ENCODE data around the gene MMP7. TPM values are rescaled to one million over a fixed set of nuclear protein-coding genes. Genes with fewer than 3 reads are reported as not detected.

Gene MMP7
- total and polyA plus RNA-seq, 2 experiments from 2014 or later: 2.8 to 5.0 TPM

DNA sequence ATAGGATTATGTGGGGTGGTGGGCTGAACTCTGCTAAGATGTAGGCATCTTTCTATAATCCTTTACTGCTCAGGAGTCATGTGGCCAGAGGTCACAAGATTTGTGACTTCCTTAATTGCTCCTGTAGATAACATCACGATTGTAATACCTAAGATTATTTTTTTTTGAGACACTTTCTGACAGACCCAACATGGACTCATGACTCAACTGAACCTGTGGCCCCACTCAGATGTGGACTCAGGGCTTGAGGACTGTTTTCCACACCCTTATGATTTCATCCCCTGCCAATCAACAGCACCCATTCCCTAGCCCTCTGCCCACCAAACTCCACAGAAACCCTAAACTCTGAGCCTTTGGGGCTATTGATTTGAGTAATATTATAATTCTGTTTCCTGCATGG, 35.6 kb upstream of the MMP7 start:
- Histone ChIP-seq H3K36me3 (replicated peaks; ENCODE audit: insufficient read depth, low read depth) (no peaks in the 10 kb centered on the region), H4K20me1 (ENCODE audit: insufficient read depth, poor library complexity, severe bottlenecking) (no peaks in the 10 kb centered on the region), H3K4me1 (ENCODE audit: insufficient read depth) (no peaks in the 10 kb centered on the region), H3K79me2 (no peaks in the 10 kb centered on the region), H3K4me2 (no peak overlapping the region), H3K4me3 (no peak overlapping the region), H3K9me2 (replicated peaks; ENCODE audit: insufficient read depth) (no peaks in the 10 kb centered on the region), H3K9me3 (ENCODE audit: low read depth) (no peaks in the 10 kb centered on the region), H2AFZ (no peak overlapping the region), H3K27ac (no peak overlapping the region), H3K27me3 (no peaks in the 10 kb centered on the region)
- TF ChIP-seq, protein P1, sequence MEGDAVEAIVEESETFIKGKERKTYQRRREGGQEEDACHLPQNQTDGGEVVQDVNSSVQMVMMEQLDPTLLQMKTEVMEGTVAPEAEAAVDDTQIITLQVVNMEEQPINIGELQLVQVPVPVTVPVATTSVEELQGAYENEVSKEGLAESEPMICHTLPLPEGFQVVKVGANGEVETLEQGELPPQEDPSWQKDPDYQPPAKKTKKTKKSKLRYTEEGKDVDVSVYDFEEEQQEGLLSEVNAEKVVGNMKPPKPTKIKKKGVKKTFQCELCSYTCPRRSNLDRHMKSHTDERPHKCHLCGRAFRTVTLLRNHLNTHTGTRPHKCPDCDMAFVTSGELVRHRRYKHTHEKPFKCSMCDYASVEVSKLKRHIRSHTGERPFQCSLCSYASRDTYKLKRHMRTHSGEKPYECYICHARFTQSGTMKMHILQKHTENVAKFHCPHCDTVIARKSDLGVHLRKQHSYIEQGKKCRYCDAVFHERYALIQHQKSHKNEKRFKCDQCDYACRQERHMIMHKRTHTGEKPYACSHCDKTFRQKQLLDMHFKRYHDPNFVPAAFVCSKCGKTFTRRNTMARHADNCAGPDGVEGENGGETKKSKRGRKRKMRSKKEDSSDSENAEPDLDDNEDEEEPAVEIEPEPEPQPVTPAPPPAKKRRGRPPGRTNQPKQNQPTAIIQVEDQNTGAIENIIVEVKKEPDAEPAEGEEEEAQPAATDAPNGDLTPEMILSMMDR (IDR thresholded peaks at IDR 0.05; ENCODE audit: poor library complexity): no peak
- TF ChIP-seq EZH2 (IDR thresholded peaks at IDR 0.05; ENCODE audit: borderline replicate concordance) (no peak), EZH2phosphoT487 (IDR thresholded peaks at IDR 0.05; ENCODE audit: low read depth, severe bottlenecking, unreplicated experiment) (no peak)
- no peak for DNase-seq (ENCODE audit: low spot score)
- WGBS (ENCODE audit: low lambda C conversion rate, missing lambda C conversion rate): 85% methylated on average over 1 of the region's 1 CpG

DNA sequence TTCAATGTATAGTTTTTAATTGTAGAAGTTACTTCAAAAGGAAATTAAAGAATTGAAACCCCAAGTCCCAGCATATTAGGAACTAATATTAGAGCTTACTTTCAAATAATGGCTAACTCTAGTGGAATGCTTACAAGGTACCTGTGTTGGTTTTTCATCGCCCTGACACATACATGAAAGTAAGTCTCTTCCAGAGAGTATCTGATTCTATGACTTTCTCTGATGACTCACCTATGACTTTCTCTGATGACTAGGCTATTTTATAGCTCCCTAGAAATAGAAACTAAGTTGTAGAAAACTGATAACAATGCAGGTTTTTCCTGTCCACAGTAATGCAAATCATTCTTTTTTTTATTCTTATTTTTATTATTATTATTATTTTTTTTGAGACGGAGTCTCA, 33.6 kb upstream of the MMP7 start:
- Histone ChIP-seq H3K27ac (no peak overlapping the region), H3K79me2 (no peaks in the 10 kb centered on the region), H3K27me3 (no peaks in the 10 kb centered on the region), H3K4me1 (ENCODE audit: insufficient read depth) (no peaks in the 10 kb centered on the region), H3K4me3 (no peak overlapping the region), H2AFZ (no peak overlapping the region), H3K36me3 (replicated peaks; ENCODE audit: insufficient read depth, low read depth) (no peaks in the 10 kb centered on the region), H3K4me2 (no peak overlapping the region), H4K20me1 (ENCODE audit: insufficient read depth, poor library complexity, severe bottlenecking) (no peaks in the 10 kb centered on the region), H3K9me3 (ENCODE audit: low read depth) (no peaks in the 10 kb centered on the region), H3K9me2 (replicated peaks; ENCODE audit: insufficient read depth) (no peaks in the 10 kb centered on the region)
- WGBS (ENCODE audit: low lambda C conversion rate, missing lambda C conversion rate): 52% methylated on average over 2 of the region's 2 CpGs
- peak; percentile 56 for DNase-seq (ENCODE audit: low spot score)
- TF ChIP-seq, protein P1 (IDR thresholded peaks at IDR 0.05; ENCODE audit: poor library complexity): no peak
- peak; percentile 77 for TF ChIP-seq EZH2phosphoT487 (IDR thresholded peaks at IDR 0.05; ENCODE audit: low read depth, severe bottlenecking, unreplicated experiment)

DNA sequence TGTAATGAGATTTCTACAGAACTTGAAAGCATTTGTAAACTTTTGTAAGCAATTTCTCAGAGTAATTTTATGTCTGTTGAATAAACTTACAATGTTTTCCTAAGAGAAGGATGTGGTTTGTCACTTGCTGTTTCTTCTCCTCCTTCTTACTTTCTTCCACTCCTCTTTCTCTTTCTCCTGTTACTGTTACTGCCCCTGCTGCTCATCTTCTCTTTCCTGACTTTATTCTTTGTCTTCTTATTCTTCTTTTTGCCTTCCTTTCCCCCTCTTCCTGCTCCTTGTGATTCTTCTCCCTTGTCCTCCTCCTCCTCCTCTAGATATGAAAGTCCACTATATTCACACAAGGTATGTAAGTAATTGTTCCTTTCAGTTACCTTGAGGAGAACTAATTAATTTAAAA, 31.1 kb upstream of the MMP7 start:
- Histone ChIP-seq H4K20me1 (ENCODE audit: insufficient read depth, poor library complexity, severe bottlenecking) (no peaks in the 10 kb centered on the region), H3K36me3 (replicated peaks; ENCODE audit: insufficient read depth, low read depth) (no peaks in the 10 kb centered on the region), H3K9me2 (replicated peaks; ENCODE audit: insufficient read depth) (no peaks in the 10 kb centered on the region), H3K4me1 (ENCODE audit: insufficient read depth) (no peaks in the 10 kb centered on the region), H3K27ac (no peak overlapping the region), H2AFZ (no peak overlapping the region), H3K27me3 (no peaks in the 10 kb centered on the region), H3K4me3 (no peak overlapping the region), H3K79me2 (no peaks in the 10 kb centered on the region), H3K4me2 (no peak overlapping the region), H3K9me3 (ENCODE audit: low read depth) (no peaks in the 10 kb centered on the region)
- TF ChIP-seq, protein P1 (IDR thresholded peaks at IDR 0.05; ENCODE audit: poor library complexity): no peak
- no peak for TF ChIP-seq EZH2phosphoT487 (IDR thresholded peaks at IDR 0.05; ENCODE audit: low read depth, severe bottlenecking, unreplicated experiment)
- no peak for TF ChIP-seq EZH2 (IDR thresholded peaks at IDR 0.05; ENCODE audit: borderline replicate concordance)
- no peak for DNase-seq (ENCODE audit: low spot score)

DNA sequence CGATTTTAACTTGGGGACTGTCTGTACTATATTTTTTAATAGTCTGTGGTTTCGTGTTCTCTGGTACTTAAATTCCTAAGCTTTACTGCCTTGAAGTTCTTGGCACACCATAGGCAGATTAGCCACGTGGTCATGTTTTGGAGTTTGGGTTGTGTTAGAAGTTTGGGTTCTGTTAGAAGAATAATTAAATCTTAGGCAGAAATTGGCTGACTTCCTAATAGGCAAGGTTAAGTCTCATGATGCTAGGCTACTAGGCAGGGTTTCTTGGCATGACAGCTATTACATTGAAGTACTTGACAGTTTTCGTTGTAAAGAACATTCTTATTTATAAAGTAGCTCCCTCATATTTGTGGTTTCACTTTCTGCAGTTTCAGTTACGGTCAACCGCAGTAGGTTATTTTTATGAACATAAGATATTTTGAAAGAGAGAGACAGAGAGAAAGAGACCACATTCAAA, 30.0 kb upstream of the MMP7 start:
- H3K4me2 ChIP-seq: peak overlapping the region; percentile 41
- WGBS (ENCODE audit: low lambda C conversion rate, missing lambda C conversion rate): 54% methylated on average over 6 of the region's 6 CpGs
- TF ChIP-seq EZH2phosphoT487 (IDR thresholded peaks at IDR 0.05; ENCODE audit: low read depth, severe bottlenecking, unreplicated experiment) (no peak), EZH2 (IDR thresholded peaks at IDR 0.05; ENCODE audit: borderline replicate concordance) (no peak)
- TF ChIP-seq, protein P1 (IDR thresholded peaks at IDR 0.05; ENCODE audit: poor library complexity): no peak
- no peak overlapping the region for H2AFZ ChIP-seq
- H3K4me1 ChIP-seq (ENCODE audit: insufficient read depth): no peaks in the 10 kb centered on the region
- no peaks in the 10 kb centered on the region for H3K9me3 ChIP-seq (ENCODE audit: low read depth)
- peak overlapping the region; percentile 42 for H3K27ac ChIP-seq
- H3K36me3 ChIP-seq (replicated peaks; ENCODE audit: insufficient read depth, low read depth): no peaks in the 10 kb centered on the region
- H3K9me2 ChIP-seq (replicated peaks; ENCODE audit: insufficient read depth): no peaks in the 10 kb centered on the region
- no peak overlapping the region for H3K4me3 ChIP-seq
- no peak for DNase-seq (ENCODE audit: low spot score)
- H3K79me2 ChIP-seq: no peaks in the 10 kb centered on the region
- H3K27me3 ChIP-seq: no peaks in the 10 kb centered on the region
- H4K20me1 ChIP-seq (ENCODE audit: insufficient read depth, poor library complexity, severe bottlenecking): no peaks in the 10 kb centered on the region

Data from hepatocyte (in vitro differentiated cells).